GM21717 (cell line): ENCODE data around the gene AK1.
A peak's percentile ranks its signal among the peaks of the same experiment; 100 is the strongest.

Experiments
- ATAC-seq: cut with Tn5 transposase; IDR thresholded peaks from one replicate; pipeline ENCODE4 v1.9.1; 2021; ENCODE audit warnings: mild to moderate bottlenecking, moderate library complexity; ENCODE audit not compliant: unreplicated experiment

Gene AK1

GRCh38 chr9:127909839-127910273 is 32.4 kb upstream of the AK1 start:
- no peak for ATAC-seq

DNA sequence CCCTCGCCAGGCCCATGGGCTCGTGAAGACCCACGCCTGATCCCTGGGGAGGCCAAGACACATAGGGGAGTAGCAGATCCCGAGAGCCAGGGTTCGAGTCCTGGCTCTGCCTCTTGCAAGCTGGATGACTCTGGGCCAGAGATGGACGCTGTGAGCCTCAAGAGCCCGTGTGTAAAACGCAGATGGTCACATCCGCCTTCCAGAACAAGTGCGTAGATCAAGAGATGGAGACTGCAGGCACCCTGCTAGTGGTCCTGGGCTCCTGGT is 31.1 kb upstream of the AK1 start:
- no peak for ATAC-seq

DNA sequence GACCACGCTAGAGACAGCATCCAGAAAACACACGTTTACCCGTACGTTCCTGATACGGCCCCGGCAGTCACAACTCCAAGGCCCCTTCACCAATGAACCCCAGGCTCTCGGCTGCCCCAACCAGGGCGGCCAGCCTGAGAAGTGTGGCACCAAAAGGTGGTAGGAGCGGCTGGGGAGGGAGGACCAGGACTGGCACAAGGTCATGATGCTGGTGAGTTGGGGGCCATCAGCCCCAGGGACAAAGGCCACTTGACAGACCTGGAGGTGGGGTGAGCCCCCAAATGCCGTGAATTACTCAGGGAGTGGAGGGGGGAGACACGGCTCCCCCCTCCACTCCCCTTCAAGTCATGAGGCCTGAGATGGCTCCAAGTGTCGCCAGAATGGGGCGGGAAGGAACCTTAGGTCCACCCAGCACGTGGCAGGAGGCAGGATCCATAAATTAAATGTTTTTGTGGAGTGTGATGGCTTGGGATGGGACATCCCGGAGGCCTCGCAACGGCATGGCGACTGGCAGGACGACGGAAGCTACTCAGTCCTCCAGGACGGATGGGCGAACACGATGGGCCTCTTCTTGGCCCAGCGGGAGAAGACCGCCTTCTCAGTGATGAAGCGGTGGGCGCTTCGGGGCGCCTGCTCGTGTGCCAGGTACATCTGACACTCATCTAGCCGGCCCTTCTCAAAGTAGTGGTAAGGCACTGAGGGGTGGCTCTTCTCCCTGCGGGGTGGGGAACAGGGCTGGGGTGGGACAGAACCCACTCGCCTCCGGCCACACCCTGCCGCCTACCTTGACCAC is 30.6 kb upstream of the AK1 start:
- ATAC-seq, result no peak

- ATAC-seq, result peak; percentile 36
Measured at GRCh38 chr9:127905788-127906191, 28.3 kb upstream of the AK1 start.

- no peak for ATAC-seq
Measured at GRCh38 chr9:127905004-127905728, 27.7 kb upstream of the AK1 start.

- no peak for ATAC-seq
Measured at GRCh38 chr9:127904561-127905003, 27.1 kb upstream of the AK1 start.

DNA sequence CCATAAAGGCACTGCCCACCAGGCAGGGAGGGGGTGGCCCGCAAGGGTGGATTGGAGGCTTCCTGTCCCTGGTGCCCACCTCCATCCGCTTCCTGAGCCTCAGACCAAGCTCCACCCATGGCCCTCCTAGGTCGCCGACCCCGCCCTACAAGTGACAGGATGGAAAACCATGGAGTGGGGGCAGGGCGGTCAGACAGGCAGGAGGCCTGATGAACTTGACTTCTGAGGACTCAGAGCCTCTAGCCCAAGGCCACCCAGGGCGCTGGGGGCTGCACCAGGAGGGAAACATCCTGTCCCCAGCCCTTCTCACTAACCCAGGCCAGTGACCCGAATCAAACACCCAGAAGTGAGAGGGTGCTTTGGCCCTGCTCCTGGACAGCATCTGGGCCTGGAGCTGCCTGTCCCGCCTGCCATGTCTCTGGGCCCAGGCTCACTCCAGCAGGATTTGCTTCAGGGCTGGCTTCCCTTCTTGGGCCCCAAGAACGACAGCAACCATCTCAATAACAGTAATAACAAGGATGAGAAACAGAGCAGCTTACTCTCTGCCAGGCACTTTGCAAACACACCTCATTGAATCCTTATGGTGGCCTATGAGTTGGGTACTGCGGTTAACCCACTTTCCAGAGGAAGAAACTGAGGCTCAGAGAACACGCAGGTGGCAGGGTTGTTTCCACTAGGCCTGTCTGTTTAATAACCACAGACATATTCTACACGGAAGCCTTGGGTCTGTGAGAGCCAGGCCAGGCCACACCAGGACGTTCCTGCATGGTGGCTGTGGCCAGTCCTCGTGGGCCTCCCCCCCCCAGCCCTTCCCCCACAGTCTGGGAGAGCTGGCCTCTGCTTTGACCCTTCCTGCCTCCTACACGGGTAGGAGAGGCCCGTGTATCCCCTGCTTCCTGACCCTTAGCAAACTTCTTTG is 26.3 kb upstream of the AK1 start:
- ATAC-seq, result no peak

DNA sequence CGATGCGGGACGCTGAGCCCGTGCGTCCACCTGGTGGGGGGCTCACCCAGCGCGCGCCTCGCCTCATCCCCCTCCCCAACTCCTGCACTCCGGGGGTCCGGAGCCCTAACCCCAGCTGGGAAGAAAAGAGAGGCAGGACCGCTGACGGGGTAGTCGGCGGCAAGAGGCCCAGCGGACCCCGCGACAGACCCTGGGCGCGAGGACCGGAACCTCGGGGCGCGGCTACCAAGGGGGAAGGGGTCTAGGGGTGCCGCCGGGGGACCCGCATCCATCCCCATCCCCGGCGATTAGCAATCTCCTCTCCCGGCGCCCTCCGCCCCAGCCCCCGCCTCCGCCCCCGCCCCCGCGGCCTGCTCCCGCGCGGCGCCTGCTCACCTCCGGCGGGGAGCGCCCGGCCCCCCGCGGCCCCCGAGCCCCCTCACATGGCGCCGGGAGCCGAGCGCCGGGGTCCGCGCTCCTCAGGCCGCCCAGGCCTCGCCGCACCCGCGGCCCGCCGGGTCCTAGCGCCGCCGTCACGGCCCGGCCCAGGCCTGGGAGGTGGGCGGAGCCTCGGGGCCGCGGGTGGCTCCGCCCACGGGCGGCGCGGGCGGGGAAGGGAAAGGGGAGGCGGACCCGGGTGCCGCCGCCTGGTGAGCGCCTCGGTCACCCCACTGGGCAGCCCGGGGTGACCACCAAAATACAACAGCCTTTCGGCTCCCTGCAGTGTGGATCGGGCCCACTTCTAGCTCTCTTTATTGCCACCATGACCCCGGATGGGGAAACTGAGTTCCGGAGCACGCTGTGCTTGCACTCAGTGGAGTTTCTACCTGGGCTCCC is 21.9 kb upstream of the AK1 start, which contains the start of gene ST6GALNAC6:
TSS of gene ST6GALNAC6 (minus strand) at position 476 of the 816 bp plus-strand sequence. CDS start 1,622 bp downstream, outside the sequence.
- peak; percentile 53 for ATAC-seq

GRCh38 chr9:127898433-127899127 is 21.1 kb upstream of the AK1 start:
- ATAC-seq, result peak; percentile 17

- ATAC-seq, result no peak
Measured at GRCh38 chr9:127897193-127897692, 19.8 kb upstream of the AK1 start.

DNA sequence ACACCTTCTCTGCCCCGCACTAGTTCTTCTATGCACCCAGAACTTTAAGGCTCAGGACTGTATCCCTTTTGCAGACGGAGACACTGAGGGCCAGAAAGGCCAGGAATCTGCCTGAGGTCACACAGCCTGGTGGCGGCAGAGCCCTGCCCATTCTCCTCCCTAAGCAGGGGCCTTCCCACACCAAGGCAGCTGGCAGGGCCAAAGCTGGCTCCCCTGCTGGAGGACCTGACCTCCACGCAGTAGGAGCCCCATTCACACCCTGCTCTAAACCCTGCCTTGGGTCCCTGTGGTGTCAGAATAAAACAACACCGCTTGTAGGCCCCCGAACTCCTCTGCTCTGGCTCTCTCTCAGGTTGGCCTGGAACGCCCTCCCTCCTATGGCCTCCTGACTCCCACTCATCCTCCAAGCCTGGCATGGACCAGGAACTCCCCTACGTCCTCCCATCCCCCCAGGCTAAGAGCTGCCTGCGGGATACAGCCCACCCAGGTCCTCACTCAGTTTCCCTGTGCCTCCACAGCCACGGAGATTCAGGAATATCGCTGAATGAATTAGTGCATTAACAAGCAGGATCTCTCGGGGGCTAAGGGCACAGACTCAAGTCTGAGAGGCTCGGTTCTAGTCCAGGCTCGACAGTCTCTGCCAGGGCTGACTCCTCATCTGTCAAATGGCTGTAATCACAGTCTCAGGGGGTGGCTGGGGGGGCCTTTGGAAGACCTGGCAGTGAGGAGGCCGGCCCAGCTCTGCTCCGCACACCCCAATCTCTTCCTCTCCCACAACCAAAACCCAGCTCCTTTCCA is 19.1 kb upstream of the AK1 start:
- no peak for ATAC-seq

DNA sequence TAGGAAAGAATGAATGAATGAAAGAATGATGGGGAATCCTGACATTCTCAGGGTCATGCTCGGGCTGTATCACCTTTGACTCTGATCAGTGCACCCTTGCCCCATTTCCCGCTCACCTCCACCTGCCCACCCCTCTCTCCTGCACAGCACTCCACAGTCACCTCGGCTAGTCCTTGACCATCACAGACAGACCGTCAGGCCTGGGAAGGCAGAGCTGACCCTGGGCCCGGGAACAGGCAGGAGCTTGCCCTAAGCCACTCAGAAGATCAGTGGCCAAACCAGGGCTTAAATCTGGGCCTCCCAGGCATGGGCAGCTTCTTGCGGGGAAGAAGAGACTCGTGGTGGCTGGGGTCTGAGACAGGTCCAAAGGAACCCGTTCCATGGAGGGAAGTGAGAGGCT is 18.3 kb upstream of the AK1 start:
- ATAC-seq, result no peak

DNA sequence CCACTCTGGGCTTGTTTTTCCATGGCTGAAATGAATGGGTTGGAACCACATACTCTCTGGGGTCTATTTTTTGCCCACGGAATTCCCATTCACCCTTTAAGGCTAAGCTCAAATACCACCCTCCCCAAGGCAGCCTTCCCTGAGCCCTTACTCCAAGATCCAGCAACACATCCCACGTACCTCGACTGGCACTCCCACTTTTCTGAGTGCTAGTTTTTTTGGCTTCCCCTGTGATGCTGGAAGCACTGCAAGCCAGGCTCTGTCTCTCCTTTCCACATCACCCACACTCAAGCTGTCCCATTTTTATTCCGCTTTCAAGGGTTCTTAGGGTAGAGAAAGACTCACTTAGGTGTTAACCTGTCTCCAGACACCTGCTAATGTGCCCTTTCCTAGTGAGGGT is 15.9 kb upstream of the AK1 start:
- no peak for ATAC-seq

DNA sequence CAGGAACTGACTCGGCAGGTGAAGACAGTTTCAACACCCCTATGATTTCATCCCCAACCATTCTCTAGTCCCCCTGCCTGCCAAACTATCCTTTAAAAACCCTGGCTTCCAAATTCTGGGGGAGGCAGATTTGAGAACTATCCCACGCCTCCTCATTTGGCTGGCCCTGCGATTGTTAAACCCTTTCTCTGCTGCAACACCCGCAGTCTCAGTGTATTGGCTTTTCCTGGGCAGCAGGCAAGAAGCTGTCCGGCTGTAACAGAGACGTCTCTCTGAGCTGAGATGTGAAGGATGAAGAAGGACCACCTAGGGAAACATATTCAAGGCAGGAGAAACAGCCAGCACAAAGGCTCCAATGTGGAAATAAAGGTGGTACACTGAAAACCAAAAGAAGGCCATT is 15.4 kb upstream of the AK1 start:
- no peak for ATAC-seq

DNA sequence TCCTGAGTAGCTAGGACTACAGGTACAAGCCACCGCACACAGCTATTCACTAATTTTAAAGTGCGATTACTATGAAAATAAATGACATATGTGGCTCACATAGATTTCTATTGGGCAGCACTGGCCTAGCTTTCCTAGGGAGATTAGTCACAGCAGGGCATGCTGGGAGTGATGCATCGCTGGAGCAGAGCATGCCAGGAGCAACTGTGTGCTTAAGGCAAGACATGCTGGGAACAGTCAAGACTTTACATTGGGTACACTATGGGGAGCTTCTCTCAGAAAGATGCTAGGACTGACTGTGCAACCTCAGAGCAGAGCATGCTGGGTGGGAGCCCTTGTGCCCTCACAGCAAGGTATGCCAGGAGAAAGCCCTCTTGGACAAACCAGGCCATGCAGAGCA is 12.6 kb upstream of the AK1 start:
- no peak for ATAC-seq

GRCh38 chr9:127887792-127888191 is 10.3 kb upstream of the AK1 start:
- no peak for ATAC-seq

- no peak for ATAC-seq
Measured at GRCh38 chr9:127886401-127886972, 9.0 kb upstream of the AK1 start.

GRCh38 chr9:127885508-127886281 is 8.2 kb upstream of the AK1 start:
- ATAC-seq, result no peak
